ENCODE results near the gene HSPA13.
"Not testable (repeated sequence)": the region's sequence is repeated elsewhere in the genome, so short reads cannot be mapped to it uniquely, and the experiment has no call there.

The HSPA13 gene, protein sequence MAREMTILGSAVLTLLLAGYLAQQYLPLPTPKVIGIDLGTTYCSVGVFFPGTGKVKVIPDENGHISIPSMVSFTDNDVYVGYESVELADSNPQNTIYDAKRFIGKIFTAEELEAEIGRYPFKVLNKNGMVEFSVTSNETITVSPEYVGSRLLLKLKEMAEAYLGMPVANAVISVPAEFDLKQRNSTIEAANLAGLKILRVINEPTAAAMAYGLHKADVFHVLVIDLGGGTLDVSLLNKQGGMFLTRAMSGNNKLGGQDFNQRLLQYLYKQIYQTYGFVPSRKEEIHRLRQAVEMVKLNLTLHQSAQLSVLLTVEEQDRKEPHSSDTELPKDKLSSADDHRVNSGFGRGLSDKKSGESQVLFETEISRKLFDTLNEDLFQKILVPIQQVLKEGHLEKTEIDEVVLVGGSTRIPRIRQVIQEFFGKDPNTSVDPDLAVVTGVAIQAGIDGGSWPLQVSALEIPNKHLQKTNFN

GRCh38 chr21:14382835-14383595 lies at the start of gene HSPA13:
HSPA13 (minus strand) TSS chr21:14383146; CDS start chr21:14383119, 27 bp downstream.
- peak; percentile 100 for DNase-seq (ENCODE audit: low read depth)

GRCh38 chr21:14418920-14419319 lies 36.0 kb upstream of the HSPA13 start:
- DNase-seq (ENCODE audit: low read depth), result no peak

DNA sequence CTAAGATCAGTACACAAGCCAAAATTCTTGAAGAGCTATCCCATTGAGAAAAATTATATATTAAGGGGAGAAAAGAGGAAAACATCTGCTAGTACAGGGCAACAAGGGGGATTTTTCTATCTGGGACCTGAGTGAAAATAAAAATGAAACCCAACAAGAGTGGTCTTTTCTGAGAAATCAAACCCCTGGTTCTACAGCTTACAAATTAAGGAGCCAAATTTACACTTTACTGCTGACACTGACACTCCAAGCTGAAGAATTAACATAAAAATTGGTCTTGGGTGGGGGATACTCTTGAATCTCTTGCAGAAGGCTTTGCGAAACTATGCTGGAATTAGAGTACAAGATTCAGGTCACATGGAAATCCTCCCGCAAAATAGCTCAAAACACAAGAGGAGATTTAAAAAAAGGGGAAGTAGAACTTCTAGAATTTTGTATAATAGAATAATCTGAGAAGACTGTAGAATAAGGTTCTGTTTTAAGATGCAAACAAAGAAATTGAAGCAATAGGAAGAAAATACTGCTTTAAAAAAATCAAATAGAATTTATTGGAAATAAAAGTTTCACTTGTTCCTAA lies 32.1 kb upstream of the HSPA13 start:
- DNase-seq (ENCODE audit: low read depth), result no peak

GRCh38 chr21:14405962-14406361 lies 23.0 kb upstream of the HSPA13 start:
- no peak for DNase-seq (ENCODE audit: low read depth)

GRCh38 chr21:14405225-14405624 lies 22.3 kb upstream of the HSPA13 start:
- no peak for DNase-seq (ENCODE audit: low read depth)

DNA sequence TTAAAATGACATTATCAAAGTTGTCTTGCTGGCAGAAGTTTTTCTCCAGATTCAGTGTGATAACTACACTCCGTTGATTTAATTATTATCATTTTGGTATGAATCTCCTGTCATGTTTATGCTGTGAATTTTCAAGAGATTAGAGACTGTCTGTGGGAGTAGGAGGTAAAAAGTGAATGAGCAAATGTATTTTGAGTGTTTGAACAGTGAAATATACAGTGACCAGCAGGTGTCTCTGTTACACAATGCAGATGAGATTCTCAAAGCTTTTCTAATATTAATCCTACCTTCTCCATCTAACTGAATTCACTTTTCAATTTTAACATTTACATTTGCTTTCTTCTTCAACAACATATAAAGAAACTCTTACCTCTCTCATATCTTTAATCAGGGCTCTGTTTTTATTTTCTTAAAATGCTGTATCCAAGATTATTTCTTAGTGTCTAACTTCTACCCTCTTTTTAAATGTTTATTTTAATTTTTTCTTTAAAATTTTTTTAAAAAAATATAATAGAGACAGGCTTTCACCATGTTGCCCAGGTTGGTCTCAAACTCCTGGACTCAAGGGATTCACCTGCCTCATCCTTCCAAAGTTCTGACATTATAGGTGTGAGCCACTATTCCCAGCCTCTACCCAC lies 20.9 kb upstream of the HSPA13 start:
- DNase-seq (ENCODE audit: low read depth), result peak; percentile 40

DNA sequence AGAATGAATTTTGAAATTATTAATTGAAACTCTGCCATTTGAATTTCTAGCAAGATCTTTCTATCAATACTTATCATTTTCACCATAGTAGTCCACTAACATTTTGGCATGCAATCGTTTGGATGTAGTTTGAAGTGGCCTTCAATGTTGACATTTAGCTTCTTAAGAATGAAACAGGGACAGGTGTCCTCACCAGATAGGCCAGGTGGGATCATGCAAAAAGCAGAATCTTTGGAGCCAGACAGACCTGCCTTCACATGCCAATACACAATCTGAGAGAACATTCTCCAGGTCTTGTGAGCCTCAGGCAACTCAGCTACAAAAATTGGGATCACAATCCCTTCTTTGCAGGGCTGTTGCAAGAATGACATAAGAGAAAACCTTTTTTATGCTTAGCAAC lies 18.3 kb upstream of the HSPA13 start:
- DNase-seq (ENCODE audit: low read depth), result no peak

DNA sequence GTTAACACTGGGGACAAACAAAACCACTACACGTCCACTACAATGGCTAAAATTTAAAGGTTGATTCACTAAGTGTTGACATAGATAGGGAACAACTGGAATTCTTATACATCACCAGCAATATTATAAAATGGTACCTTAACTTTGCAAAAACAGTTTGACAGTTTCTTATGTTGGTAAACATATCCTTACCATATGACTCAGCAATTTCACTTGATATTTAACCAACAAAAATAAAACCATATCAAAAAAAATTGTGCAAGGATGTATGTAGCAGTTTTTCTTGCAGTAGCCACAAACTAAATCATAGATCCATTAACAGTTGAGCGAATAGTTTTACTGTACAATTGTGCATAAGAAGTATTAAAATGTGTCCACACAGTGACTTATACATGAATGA lies 5.3 kb upstream of the HSPA13 start:
- DNase-seq (ENCODE audit: low read depth), result no peak

DNA sequence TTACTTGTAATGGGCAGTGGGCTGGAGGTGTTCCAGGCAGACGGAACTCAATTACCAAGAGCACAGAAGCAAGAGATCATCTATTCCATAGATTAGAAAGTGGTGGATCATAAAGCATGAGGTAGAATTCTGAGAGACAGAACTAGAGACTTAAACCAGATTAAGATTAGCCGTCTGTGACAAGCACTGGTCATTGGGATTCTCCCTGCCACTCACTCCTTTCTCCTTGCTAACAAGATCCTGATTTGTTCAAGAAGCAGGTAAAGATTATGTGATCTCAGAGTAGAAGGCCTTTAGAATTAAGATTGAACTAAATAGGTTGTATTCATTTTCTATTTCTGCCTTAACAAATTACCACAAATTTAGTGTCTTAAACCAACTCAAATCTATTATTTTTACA lies 1.5 kb upstream of the HSPA13 start:
- no peak for DNase-seq (ENCODE audit: low read depth)

- no peak for DNase-seq (ENCODE audit: low read depth)
Measured at GRCh38 chr21:14383596-14384180, 742 bp upstream of the HSPA13 start.

DNA sequence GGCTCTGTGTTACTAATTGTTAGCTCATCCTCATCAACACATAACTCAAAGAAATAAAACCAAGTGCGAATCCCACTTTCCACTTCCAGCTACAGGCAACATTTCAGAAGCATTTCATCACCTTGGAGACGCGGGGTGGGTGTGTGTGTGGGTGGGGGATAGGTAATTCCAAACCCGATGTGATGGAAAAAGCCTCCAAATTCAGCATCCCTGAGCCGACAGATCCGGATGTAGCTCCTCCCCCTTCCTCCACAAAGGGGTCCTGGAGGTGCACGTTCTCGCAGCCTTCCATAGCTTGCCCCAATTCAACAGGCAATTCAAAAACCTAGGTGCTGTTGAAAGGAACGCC lies 486 bp downstream of the HSPA13 start:
- peak; percentile 45 for DNase-seq (ENCODE audit: low read depth)

GRCh38 chr21:14376854-14377253 lies 6.1 kb downstream of the HSPA13 start:
- no peak for DNase-seq (ENCODE audit: low read depth)

DNA sequence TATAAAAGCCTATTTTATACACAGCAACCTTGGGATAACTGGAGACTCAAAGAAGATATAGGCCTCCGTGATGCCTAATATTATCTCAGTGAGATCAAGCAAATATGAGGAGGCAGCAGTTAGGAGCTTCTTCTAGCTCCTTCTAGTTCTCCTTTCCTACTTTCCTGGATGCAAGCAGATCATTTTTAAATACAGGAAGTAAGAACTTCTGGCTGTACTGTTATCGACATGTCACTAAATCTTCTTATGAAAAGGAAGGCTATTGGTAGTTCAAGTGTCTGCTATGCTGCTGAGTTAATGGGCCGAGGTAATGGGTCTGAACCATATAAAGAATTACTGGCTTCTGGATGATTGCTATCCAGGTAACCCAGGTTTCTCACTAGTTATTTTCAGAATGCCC lies 15.9 kb downstream of the HSPA13 start:
- DNase-seq (ENCODE audit: low read depth), result no peak

DNA sequence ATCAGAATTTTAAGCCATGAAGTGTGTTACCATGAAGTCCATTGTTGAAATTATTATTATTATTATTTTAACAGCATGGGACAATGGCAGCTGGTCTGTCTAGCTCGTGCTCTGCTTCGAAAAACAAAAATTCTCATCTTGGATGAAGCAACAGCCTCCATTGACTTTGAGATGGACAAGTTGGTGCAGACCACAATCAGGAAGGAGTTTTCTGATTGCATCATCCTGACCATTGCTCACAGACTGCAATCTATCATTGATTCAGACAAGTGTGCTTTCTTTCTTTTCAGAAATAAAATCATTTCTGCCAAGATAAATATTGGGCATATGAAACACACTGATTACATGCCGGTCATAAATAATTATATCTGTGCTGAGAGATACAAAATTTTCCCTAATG lies 21.0 kb downstream of the HSPA13 start:
- DNase-seq (ENCODE audit: low read depth), result no peak

- no peak for DNase-seq (ENCODE audit: low read depth)
Measured at GRCh38 chr21:14358775-14359174, 24.2 kb downstream of the HSPA13 start.

GRCh38 chr21:14356746-14357145 lies 26.2 kb downstream of the HSPA13 start:
- DNase-seq (ENCODE audit: low read depth), result no peak

GRCh38 chr21:14354515-14354914 lies 28.4 kb downstream of the HSPA13 start:
- no peak for DNase-seq (ENCODE audit: low read depth)

- DNase-seq (ENCODE audit: low read depth), result no peak
Measured at GRCh38 chr21:14353726-14354125, 29.2 kb downstream of the HSPA13 start.

- no peak for DNase-seq (ENCODE audit: low read depth)
Measured at GRCh38 chr21:14353231-14353630, 29.7 kb downstream of the HSPA13 start.

- DNase-seq (ENCODE audit: low read depth), result not testable (repeated sequence)
Measured at GRCh38 chr21:14327346-14327745, 55.6 kb downstream of the HSPA13 start.

GRCh38 chr21:14325595-14325994 lies 57.4 kb downstream of the HSPA13 start:
- no peak for DNase-seq (ENCODE audit: low read depth)

Measured in EH (cell line).